ENCODE results near the gene SERPINH1.
A peak's percentile ranks its signal among the peaks of the same experiment; 100 is the strongest.

The SERPINH1 gene

DNA sequence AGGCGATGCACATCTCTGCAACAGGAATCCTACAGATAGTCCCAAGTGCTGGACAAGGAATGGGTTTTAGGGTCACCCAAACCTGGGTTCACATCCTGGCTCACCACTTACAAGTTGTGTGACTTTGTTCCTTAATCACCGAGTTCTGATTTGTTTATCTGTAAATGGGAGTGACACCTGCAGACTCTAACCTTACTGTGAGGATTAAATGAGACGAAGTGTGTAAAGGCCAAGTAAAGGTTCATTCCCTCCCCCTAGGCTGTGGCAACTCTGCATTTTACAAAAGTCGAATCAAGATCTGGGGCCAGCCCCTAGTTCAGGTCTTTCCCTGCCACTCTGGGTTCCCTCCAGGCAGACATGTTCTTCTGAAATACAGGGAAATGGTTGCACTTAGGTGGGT is 34.9 kb downstream of the SERPINH1 start:
- no peak for DNase-seq (ENCODE audit: low read depth)

DNA sequence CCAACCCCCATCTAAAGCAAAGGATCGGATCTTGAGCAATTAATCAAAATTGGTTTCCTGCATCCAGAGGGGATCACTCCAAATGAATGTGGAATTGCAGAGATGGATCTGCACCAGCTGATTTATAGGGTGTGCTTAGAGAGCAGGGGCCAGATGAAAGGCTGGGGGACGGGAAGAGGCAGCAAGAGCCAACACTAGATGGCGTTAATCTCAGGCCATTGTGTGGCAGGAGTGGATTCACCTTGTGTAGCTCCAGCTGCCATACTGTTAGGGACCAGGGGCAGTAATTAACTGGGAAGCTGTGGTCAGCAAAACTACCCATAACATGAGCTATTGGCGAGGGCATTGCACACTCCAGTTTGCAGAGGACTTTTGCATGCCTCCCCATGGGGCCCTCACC is 35.6 kb downstream of the SERPINH1 start:
- no peak for DNase-seq (ENCODE audit: low read depth)

DNA sequence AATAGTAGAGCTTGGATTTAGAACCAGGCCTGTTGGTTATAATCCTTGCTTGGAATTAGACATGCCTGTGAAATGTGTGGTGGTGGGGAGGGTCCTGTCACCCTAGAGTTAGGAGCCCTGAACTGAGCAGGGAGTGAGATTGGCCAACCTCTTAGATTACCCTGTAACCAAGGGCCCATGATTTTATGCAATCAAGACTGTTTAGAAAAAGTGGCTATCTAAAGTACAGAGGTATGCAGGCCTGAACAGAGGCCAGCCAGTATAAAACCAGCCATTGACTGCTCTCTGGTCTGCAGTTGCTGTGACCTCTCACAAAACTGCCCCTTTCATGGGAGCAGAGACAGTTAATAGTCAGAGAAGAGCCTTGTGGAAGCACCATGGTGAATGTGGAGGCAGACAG is 36.2 kb downstream of the SERPINH1 start:
- DNase-seq (ENCODE audit: low read depth), result no peak

DNA sequence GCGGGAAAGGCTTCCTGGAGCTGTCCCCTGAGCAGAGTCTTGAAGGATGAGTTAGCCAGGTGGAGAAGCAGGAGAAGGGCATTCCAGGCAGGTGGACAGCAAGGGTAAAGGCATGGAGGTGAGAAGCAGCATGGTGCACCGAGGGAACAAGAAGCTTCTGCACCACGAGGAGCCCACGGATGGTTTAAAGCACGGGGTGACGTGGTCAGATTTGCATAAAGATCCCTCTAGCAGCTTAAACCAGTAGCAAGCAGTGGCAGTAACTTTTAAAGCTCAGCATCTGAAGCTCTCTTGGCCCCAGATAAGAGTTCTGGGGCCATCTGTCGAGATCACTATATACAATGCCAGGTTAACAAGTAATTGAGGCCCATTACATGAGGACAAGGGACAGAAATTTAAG is 36.8 kb downstream of the SERPINH1 start:
- DNase-seq (ENCODE audit: low read depth), result no peak

DNA sequence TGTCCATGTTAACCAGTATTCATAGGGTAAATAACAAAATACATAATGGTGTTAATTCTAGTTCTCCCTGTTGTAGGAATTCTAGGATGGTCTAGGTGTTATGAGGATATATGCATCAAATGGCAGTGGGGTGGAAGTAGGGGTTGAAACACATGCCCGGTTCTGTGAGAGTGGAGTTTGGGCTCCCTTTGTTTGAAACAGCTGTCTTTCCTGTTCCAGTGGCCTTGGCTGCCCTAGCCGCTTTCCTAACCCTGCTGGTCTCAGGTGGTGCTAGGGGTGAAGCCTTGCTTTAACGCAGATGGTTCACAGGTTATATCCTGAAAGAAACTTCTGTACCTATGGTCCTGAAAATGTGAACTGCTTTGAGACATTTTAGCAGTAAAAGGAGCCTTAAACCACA is 38.3 kb downstream of the SERPINH1 start:
- DNase-seq (ENCODE audit: low read depth), result no peak

DNA sequence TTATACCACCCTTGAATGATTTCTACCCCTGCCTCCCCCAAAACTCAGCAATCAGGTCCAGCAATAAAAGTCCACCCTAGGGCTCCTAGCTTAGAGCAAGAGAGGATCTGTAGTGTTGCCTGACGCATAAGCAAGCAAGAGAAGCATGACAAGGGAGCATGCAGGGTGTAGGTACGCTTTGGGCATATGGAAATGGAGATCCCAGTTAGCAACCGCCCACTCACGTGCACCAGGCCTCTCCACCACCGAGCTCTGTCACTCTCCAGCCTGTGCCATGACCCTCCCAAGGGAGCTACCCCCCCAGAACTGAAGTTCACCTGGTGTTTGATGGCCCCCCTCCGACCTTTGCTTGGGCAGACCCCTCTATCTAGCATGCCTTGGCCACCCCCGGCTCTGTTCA is 39.4 kb downstream of the SERPINH1 start:
- DNase-seq (ENCODE audit: low read depth), result no peak

DNA sequence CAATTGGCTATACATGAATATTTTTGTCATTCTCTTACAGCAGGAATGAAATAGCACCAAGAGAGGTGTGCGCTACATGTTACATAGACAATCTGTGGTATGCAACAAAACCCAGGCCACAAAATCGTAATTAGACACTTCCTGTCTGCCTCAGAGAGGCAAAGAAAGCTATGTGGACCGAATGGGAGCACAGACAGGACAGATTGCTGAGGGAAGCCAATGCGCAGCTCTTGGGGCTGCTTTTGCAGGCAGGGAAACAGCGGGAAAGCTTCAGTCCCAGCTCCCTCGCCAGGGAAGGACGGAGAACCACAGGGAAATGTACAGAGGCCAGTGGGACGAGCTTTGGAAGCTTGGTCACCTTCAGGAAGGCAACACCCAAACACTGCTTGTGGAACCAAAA is 40.9 kb downstream of the SERPINH1 start:
- no peak for DNase-seq (ENCODE audit: low read depth)

DNA sequence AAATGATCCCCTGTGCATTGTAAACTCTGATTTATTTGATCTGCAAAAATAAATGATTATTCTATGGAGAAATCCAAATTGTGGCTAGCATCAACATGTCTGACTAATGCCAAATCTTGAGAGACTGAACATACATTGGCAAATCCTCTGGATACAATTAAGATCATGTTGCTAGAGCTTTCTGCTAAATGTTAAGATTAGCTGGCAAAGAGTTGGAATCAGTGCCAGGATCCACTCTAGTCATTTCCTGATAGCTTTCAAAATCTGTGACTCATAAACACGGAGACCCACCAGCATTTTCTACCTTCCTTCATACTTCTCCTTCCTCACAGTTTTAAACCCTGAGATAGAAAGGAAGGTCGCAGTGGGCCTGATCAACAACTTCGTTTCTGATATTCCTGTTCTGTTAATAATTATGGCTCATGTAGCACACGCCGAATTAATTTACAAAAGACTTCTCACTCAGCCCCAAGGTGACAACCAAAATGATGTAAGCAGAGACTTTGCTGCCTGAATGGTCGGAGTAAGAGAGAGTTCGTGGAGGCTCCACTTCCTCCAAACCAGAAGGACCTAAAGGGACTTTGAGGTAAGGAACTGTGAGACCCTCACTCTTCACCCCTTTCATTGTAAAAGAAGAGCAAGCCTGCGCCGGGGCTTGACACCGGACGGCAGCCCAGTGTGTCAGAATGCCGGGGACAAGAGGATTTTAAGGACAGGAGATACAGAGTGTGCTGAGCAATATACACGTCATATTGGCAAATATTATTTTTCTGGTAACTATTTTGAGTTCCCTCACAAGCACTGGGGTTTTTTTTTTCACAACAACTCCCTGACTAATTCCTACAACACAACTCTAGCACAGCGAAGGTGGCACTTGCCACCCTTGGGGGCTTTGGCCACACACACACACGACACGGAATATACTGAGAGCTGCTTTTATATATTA is 42.0 kb downstream of the SERPINH1 start:
- peak; percentile 70 for DNase-seq (ENCODE audit: low read depth)

DNA sequence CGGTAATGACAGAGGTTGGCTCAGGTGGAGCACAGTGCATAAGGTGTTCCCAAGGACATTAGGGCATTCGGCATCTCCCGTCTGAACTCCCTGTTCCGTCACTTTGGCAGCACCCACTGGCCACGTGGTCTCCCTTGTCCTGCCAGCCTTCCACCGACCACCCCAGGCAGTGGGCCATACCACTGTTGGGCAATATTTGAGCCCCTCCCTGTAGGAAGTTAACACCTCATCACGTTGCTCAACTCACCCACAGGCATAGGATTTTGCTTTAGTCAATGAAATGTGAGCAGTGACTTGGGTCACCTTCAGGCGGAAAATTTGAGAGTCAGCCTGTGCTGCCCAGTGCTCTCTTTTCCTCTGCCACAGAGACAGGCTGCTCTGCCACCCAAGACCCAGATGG is 44.0 kb downstream of the SERPINH1 start:
- DNase-seq (ENCODE audit: low read depth), result no peak

DNA sequence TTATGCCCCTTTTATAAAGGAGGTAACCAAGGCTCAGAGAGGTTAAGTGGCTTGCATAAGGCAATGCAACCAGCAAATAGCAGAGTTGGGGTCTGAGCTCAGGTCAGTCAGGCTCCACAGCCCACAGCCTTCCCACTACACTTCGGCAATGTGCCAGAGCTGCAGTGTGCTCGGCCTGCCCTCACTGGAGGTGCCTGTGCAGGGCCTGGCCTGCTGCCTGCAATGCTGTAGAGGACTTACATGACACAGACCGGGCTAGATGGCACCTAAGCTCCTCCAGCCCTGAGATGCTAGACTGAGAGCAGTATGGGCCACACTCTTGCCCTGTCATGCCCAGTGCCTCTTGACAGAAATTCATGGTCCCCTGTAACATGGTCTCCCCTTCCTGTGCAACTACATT is 49.8 kb downstream of the SERPINH1 start:
- no peak for DNase-seq (ENCODE audit: low read depth)

DNA sequence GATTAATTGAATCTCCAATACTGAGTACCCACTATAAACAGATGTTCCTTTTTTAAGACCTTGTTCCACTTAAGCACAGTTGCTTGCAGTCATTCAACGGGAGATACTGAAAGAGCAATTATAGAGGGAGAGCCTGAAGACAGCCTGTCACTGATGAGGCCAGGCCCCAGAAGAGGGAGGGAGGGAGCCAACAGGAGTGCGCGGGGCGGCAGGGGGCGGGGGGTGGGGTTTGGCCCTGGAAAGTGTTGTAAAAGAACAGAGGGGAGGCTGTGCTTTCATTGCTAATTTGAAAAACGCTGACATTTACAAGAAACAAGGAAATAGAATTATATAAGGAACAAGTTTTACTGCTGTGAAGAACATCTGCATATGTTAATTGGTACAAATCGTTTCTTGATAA is 53.7 kb downstream of the SERPINH1 start:
- no peak for DNase-seq (ENCODE audit: low read depth)

DNA sequence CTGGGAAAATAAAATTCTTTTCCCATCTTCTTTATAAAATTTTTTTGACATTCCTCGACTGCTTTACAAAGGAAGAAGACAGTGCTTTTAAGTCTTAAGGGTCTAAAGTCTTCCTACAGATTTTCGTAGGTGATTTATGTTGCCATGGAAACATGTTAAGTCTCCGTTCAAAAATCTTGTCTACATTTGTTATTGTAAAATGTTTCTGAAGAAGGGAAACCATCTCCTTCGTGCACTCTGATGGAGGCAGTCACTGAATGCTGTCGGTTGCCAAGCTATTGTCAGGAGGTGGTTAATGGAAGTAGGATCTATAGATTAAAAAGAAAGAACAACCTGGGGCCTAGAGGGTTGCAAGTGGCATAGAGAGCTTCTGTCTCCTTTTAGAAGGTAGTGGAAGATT is 54.2 kb downstream of the SERPINH1 start:
- DNase-seq (ENCODE audit: low read depth), result no peak

Measured in GM04504 (cell line).